SKM-1 treated with dmso at 0.1 percent for 144 hours (cell line): ENCODE data around the gene ARL6IP4.
"Not testable (repeated sequence)": the region's sequence is repeated elsewhere in the genome, so short reads cannot be mapped to it uniquely, and the experiment has no call there.

Source experiments
- DNase-seq: peaks from one replicate; lab custom pipeline; 2025; ENCODE audit not compliant: unreplicated experiment; lab: John Stamatoyannopoulos, UW

Gene ARL6IP4

GRCh38 chr12:123005081-123005626, 24.7 kb downstream of the ARL6IP4 start:
- no peak for DNase-seq

- no peak for DNase-seq
Measured at GRCh38 chr12:123006977-123007376, 26.5 kb downstream of the ARL6IP4 start.

- DNase-seq, result no peak
Measured at GRCh38 chr12:123010110-123010509, 29.6 kb downstream of the ARL6IP4 start.

- no peak for DNase-seq
Measured at GRCh38 chr12:123010681-123011080, 30.2 kb downstream of the ARL6IP4 start.

- DNase-seq, result no peak
Measured at GRCh38 chr12:123011701-123012100, 31.2 kb downstream of the ARL6IP4 start.

GRCh38 chr12:123013185-123014095, 33.0 kb downstream of the ARL6IP4 start:
- DNase-seq, result no peak

GRCh38 chr12:123014473-123014872, 34.0 kb downstream of the ARL6IP4 start:
- not testable (repeated sequence) for DNase-seq

- DNase-seq, result no peak
Measured at GRCh38 chr12:123017753-123018152, 37.3 kb downstream of the ARL6IP4 start.

- no peak for DNase-seq
Measured at GRCh38 chr12:123019841-123020138, 39.3 kb downstream of the ARL6IP4 start.

GRCh38 chr12:123021688-123022604, 41.5 kb downstream of the ARL6IP4 start:
- no peak for DNase-seq

GRCh38 chr12:123022846-123023245, 42.4 kb downstream of the ARL6IP4 start:
- no peak for DNase-seq

- no peak for DNase-seq
Measured at GRCh38 chr12:123024819-123025391, 44.4 kb downstream of the ARL6IP4 start.

- DNase-seq, result no peak
Measured at GRCh38 chr12:123026094-123026853, 45.8 kb downstream of the ARL6IP4 start.

GRCh38 chr12:123027726-123028445, 47.4 kb downstream of the ARL6IP4 start:
- DNase-seq, result no peak

GRCh38 chr12:123028475-123028874, 48.0 kb downstream of the ARL6IP4 start:
- DNase-seq, result no peak

GRCh38 chr12:123029550-123029949, 49.1 kb downstream of the ARL6IP4 start:
- no peak for DNase-seq

- no peak for DNase-seq
Measured at GRCh38 chr12:123030686-123031085, 50.2 kb downstream of the ARL6IP4 start.

GRCh38 chr12:123031171-123031845, 50.8 kb downstream of the ARL6IP4 start:
- DNase-seq, result no peak
